Stimulated activated memory B cell treated with anti-CD40 and anti-IgM and Interleukin-4, amounts not matched to agents 10 μg/mL and 1 μg/mL and 100 μg/mL, for 72 hours (primary cell): Measurements from ENCODE around the gene GJC2.
"Not testable (repeated sequence)": the region's sequence is repeated elsewhere in the genome, so short reads cannot be mapped to it uniquely, and the experiment has no call there.

Experiments
- ATAC-seq: fragments of 150-1000 bp; cut with Tn5 transposase; 2 replicates; pipeline ENCODE4 v1.10.0; 2021
- H3K27ac Mint-ChIP-seq: one replicate; pipeline ENCODE4 v1.8.0; 2022; ENCODE audit warnings: mild to moderate bottlenecking, mixed read lengths
- H3K27me3 Mint-ChIP-seq: one replicate; pipeline ENCODE4 v1.8.0; 2022; ENCODE audit warnings: mixed read lengths
- H3K36me3 Mint-ChIP-seq: one replicate; pipeline ENCODE4 v1.8.0; 2022; ENCODE audit warnings: mixed read lengths
- H3K4me1 Mint-ChIP-seq: one replicate; pipeline ENCODE4 v1.8.0; 2022; ENCODE audit warnings: mixed read lengths
- H3K4me3 Mint-ChIP-seq: one replicate; pipeline ENCODE4 v1.8.0; 2022; ENCODE audit warnings: mild to moderate bottlenecking, moderate library complexity, mixed read lengths
- H3K9me3 Mint-ChIP-seq: one replicate; pipeline ENCODE4 v1.8.0; 2022; ENCODE audit warnings: mixed read lengths

GJC2 gene

DNA sequence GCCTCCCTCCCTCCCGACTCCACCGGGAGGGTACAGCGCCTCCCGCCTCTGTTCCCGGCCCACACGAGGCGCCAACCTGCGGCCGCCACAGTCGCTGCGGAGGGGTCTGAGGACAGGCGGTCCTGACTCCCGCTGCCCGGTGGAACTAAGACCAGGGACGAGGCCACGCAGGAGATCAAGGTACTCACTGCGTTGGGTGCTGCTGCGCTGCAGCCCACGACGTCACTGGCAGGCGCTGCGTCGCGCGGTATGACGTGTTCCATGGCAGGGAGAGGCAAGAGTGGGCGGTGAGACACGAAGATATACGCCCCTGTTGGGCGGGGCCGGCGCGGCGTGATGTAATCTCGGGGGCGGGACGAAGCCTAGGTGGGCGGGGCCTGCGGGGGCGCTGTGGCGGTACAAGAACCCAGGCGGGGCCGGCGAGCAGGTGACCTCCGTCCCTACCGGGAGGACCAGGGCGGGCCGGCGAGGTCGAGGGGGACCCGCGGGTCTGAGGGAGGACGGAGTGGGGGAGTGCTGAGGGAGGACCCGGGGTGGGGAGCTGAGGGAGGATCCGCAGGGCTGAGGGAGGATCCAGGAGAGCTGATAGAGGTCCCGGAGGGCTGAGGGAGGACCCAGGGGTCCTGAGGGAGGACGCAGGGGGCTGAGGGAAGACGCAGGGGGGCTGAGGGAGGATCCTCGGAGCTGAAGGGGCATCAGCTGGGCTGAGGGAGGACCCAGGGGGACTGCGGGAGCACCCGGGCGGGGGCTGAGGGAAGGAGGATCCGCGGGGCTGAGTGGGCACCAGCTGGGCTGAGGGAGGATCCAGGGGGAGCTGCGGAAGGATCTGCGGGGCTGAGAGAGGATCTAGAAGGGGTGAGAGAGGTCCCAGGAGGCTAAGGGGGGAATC is 40.4 kb upstream of the GJC2 start, which contains the start of gene MRPL55:
Gene MRPL55, minus strand, starts transcription at position 227 of the 889 bp plus-strand sequence. CDS start 1,039 bp downstream, outside the sequence.
- ATAC-seq, result peak; percentile 96
- Mint-ChIP-seq H3K36me3 (peaks cover 9% of the 10 kb centered on the region), H3K27ac (peak within 1 kb of the TSS; percentile 91), H3K4me3 (peak within 1 kb of the TSS; percentile 89), H3K4me1 (peaks cover 38% of the 10 kb centered on the region), H3K9me3 (no peaks in the 10 kb centered on the region), H3K27me3 (no peaks in the 10 kb centered on the region)

DNA sequence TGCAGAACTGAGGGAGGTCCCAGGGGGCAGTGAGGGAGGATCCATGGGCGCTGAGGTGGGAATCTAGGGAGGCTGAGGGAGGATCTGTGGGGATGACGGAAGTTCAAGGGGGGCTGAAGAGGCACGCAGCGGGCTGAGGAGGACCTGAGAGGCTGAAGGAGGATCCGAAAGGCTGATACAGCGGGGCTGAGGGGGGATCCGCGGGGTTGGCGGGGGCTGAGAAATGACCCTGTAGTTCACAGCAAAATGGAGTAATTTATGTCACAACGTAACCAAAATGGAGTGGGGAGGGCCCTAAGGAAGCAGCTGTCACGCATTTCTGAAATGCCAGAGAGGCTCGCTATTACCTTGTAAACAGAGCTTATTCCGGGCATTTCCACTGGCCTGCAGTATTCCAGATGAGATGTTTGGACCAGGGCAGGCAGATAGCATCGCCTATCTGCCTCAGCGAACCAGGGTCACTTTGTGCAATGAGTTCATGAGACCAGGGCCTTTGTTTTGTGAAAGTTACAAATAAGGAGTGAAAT is 39.7 kb upstream of the GJC2 start:
- Mint-ChIP-seq H3K9me3 (no peaks in the 10 kb centered on the region), H3K4me1 (peaks cover 31% of the 10 kb centered on the region), H3K27me3 (no peaks in the 10 kb centered on the region), H3K36me3 (peaks cover 9% of the 10 kb centered on the region), H3K27ac (peak overlapping the region; percentile 91), H3K4me3 (peak overlapping the region; percentile 89)
- ATAC-seq, result no peak

DNA sequence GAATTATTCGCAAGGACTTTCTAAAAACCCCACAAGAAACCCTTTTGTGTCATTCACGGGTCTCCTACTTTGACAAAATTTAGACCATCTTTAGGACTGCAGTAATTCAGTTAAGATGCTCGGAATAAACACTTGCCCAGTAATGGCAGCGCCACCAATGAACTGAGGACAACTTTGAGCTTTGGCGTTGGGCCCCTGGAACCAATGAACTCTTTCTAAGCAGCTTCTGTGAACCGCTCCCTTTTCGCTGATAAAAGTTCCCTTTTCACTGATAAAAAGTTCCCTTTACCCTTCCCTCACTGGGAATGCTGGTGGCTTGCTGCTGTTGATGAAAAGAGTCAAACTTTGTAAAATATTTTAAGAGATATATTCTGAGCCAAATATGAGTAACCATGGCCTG is 39.2 kb upstream of the GJC2 start:
- peaks cover 9% of the 10 kb centered on the region for H3K36me3 Mint-ChIP-seq
- ATAC-seq, result no peak
- peaks cover 29% of the 10 kb centered on the region for H3K4me1 Mint-ChIP-seq
- no peaks in the 10 kb centered on the region for H3K9me3 Mint-ChIP-seq
- no peaks in the 10 kb centered on the region for H3K27me3 Mint-ChIP-seq
- no peak overlapping the region for H3K27ac Mint-ChIP-seq
- no peak overlapping the region for H3K4me3 Mint-ChIP-seq

DNA sequence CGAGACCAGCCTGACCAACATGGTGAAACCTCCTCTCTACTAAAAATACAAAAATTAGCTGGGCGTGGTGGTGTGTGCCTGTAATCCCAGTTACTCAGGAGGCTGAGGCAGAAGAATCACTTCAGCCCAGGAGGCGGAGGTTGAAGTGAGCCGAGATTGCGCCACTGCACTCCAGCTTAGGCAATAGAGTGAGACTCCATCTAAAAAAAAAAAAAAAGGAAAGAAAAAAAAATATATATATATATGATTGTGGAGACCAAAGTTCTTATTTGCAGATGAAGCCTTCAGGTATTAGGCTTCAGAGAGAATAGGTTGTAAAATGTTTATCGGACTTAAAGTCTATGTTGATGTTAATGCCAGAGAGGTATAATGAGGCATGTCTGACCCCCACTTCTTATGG is 38.4 kb upstream of the GJC2 start:
- H3K4me3 Mint-ChIP-seq, result not testable (repeated sequence)

DNA sequence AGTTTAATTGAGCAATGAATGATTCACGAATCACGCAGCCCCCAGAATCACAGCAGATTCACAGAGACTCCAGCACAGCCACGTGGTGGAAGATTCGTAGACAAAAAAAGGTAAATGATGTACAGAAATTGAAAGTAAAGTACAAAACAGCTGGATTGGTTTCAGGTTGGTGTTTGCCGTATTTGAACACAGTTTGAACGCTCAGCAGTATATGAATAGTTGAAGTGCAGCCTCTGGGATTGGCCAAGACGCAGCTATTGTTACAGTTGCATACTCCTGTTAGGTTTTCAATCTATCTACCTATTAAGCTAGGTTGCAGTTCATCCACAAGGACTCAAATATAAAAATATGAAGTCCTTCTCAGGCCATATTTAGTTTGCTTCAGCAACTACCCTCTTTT is 37.6 kb upstream of the GJC2 start:
- Mint-ChIP-seq H3K27ac (no peak overlapping the region), H3K36me3 (peaks cover 3% of the 10 kb centered on the region), H3K4me1 (peaks cover 29% of the 10 kb centered on the region), H3K27me3 (no peaks in the 10 kb centered on the region), H3K4me3 (no peak overlapping the region), H3K9me3 (no peaks in the 10 kb centered on the region)
- no peak for ATAC-seq

More for the DNA sequence above, 38.4 kb upstream of the GJC2 start:
- not testable (repeated sequence) for H3K27ac Mint-ChIP-seq, ATAC-seq, H3K36me3 Mint-ChIP-seq, H3K9me3 Mint-ChIP-seq, H3K27me3 Mint-ChIP-seq
- peaks cover 29% of the 10 kb centered on the region for H3K4me1 Mint-ChIP-seq

DNA sequence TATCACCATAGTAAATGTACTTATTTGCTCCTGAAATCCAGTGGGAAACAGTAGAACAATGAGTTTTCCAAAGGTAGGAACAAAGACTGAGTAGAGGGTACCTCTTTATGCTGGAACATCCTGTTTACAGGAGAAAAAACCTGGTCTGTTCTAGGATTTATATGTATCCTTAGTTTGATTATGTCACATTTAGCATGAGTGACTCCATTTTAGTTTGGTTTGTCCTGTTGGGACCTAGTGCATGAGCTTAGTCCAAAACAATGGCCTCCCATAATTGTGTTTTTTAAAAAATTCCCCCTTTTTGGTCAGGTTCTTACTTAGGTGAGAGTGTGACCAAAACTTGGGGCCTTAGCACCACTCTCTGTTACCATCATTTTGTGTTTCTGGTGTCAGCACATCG is 37.1 kb upstream of the GJC2 start:
- Mint-ChIP-seq H3K9me3 (no peaks in the 10 kb centered on the region), H3K27me3 (no peaks in the 10 kb centered on the region), H3K36me3 (no peaks in the 10 kb centered on the region), H3K4me3 (no peak overlapping the region), H3K27ac (no peak overlapping the region), H3K4me1 (peaks cover 26% of the 10 kb centered on the region)
- no peak for ATAC-seq

- no peaks in the 10 kb centered on the region for H3K27me3 Mint-ChIP-seq
- H3K27ac Mint-ChIP-seq, result no peak overlapping the region
- no peak for ATAC-seq
- H3K36me3 Mint-ChIP-seq, result peaks cover 6% of the 10 kb centered on the region
- H3K4me3 Mint-ChIP-seq, result no peak overlapping the region
- H3K4me1 Mint-ChIP-seq, result peaks cover 4% of the 10 kb centered on the region
- peaks cover 4% of the 10 kb centered on the region for H3K9me3 Mint-ChIP-seq
These were observed 34.9 kb upstream of the GJC2 start for GRCh38 chr1:228114827-228115226.

DNA sequence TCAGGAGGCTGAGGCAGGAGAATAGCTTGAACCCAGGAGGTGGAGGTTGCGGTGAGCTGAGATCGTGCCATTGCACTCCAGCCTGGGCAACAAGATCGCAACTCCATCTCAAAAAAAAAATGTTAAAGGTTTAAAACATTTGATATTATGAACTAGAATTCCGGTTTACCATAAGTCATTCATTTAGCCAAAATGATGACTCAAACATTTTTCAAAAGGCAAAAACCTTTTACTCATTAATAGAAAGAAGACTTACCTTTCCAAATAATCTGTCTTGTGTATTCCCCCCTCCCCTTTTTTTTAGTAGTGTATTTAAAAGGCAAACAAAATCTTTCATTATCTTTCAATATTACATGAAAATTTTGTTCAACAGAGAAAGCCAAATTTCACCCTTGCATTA is 32.4 kb upstream of the GJC2 start:
- Mint-ChIP-seq H3K4me3 (no peak overlapping the region), H3K27ac (no peak overlapping the region), H3K36me3 (peaks cover 6% of the 10 kb centered on the region), H3K9me3 (peaks cover 4% of the 10 kb centered on the region), H3K27me3 (no peaks in the 10 kb centered on the region), H3K4me1 (peaks cover 7% of the 10 kb centered on the region)
- ATAC-seq, result no peak

DNA sequence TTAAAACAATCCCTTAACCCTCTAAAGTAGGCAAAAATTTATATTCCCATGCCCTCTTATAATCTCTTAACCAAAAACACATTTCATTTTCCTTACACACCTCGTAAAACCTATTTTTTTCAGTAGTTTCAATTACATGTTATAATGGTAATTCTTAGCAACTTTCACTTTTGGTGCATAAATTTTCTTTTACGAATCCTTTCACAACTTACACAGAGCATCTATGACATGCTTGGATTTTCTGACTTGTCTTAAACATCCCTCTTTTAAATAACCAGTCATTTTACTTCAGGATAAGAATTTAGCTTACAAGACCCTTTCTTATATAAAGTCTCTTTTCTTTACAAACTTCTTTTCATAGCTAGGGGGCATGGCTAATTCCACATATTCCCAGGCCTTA is 31.7 kb upstream of the GJC2 start:
- no peaks in the 10 kb centered on the region for H3K27me3 Mint-ChIP-seq

GRCh38 chr1:228120351-228120750 is 29.4 kb upstream of the GJC2 start:
- Mint-ChIP-seq H3K27me3 (no peaks in the 10 kb centered on the region), H3K27ac (peak overlapping the region; percentile 24), H3K4me3 (no peak overlapping the region), H3K4me1 (peaks cover 7% of the 10 kb centered on the region), H3K9me3 (peaks cover 4% of the 10 kb centered on the region), H3K36me3 (peaks cover 6% of the 10 kb centered on the region)
- no peak for ATAC-seq

More for the DNA sequence above, 31.7 kb upstream of the GJC2 start:
- no peak overlapping the region for H3K4me3 Mint-ChIP-seq
- ATAC-seq, result no peak
- peaks cover 4% of the 10 kb centered on the region for H3K9me3 Mint-ChIP-seq
- H3K27ac Mint-ChIP-seq, result no peak overlapping the region
- peaks cover 6% of the 10 kb centered on the region for H3K36me3 Mint-ChIP-seq
- H3K4me1 Mint-ChIP-seq, result peaks cover 7% of the 10 kb centered on the region

- H3K27ac Mint-ChIP-seq, result peak overlapping the region; percentile 24
- H3K4me3 Mint-ChIP-seq, result no peak overlapping the region
- peak; percentile 43 for ATAC-seq
- H3K9me3 Mint-ChIP-seq, result peaks cover 4% of the 10 kb centered on the region
- peaks cover 7% of the 10 kb centered on the region for H3K4me1 Mint-ChIP-seq
- no peaks in the 10 kb centered on the region for H3K27me3 Mint-ChIP-seq
- peaks cover 6% of the 10 kb centered on the region for H3K36me3 Mint-ChIP-seq
These were observed 28.8 kb upstream of the GJC2 start for GRCh38 chr1:228120857-228121489.

DNA sequence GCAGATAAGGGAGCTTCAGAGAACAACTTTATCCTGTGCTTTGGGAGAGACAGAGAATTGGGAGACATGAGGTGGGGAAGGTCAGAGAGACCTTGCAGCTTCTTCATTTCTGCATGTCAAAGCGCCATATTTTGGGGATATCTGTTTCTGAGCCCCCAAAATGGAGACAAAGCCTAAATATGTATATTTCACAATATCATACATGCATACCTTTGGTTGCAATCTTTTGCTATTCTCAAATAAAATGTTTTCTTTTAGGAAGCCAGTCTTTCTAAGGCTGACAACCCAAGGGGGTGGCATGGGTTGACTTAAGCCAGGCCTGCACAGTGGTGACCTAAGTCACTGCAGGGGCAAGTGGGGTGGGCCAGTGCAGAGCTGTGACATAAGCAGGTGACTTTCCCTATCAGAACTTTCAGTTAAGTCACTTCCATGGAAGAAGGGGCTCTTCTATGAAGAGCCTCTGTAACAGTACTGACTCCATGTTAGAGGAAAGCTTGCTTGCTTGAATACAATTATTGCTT is 26.7 kb upstream of the GJC2 start:
- no peak overlapping the region for H3K27ac Mint-ChIP-seq
- H3K9me3 Mint-ChIP-seq, result peaks cover 2% of the 10 kb centered on the region
- H3K27me3 Mint-ChIP-seq, result no peaks in the 10 kb centered on the region
- no peak overlapping the region for H3K4me3 Mint-ChIP-seq
- peaks cover 7% of the 10 kb centered on the region for H3K4me1 Mint-ChIP-seq
- peaks cover 3% of the 10 kb centered on the region for H3K36me3 Mint-ChIP-seq
- ATAC-seq, result no peak

DNA sequence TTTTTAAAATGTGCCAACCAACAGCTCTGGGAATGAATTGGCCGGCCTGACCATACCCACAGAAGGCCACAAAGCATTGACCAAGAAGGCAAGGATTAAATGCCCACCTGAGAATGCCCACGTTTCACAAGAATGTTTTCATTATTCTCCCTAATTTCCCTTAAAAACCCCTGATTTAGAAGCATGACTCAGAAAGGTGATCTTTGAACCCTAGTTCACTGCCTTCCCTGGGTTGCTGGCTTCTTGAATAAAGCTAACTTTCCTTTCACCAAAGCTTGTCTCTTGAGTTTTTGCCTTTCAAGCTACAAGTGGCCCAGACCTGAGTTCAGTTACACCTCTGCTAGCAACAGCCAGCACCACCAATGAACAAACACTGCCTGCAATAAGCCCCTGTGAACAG is 26.2 kb upstream of the GJC2 start:
- Mint-ChIP-seq H3K4me3 (no peak overlapping the region), H3K4me1 (peaks cover 7% of the 10 kb centered on the region), H3K27ac (no peak overlapping the region), H3K27me3 (no peaks in the 10 kb centered on the region), H3K36me3 (no peaks in the 10 kb centered on the region), H3K9me3 (no peaks in the 10 kb centered on the region)
- ATAC-seq, result no peak

GRCh38 chr1:228125185-228125584 is 24.5 kb upstream of the GJC2 start:
- no peak for ATAC-seq
- H3K27ac Mint-ChIP-seq, result no peak overlapping the region
- H3K4me1 Mint-ChIP-seq, result peaks cover 7% of the 10 kb centered on the region
- H3K36me3 Mint-ChIP-seq, result no peaks in the 10 kb centered on the region
- no peak overlapping the region for H3K4me3 Mint-ChIP-seq
- no peaks in the 10 kb centered on the region for H3K9me3 Mint-ChIP-seq
- no peaks in the 10 kb centered on the region for H3K27me3 Mint-ChIP-seq

DNA sequence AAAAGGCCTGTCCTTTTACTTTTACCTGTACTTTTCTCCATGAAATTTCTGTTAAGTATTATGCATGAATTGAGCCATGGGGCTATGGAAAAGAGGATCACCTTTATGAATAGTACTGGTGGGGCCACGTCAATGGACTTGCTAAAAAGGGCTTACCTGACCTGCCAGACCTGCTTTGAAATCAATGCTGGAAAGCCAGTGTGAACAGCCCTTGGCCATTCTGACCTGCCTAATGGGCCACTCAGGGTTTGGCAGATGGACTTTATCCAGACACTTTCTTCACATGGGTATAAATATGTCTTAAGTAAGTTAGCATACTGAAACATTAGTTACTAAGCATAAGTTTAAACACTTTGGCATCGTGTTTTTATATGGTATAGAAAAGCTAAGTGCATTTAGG is 18.0 kb upstream of the GJC2 start:
- Mint-ChIP-seq H3K4me3 (no peak overlapping the region), H3K9me3 (no peaks in the 10 kb centered on the region), H3K27me3 (peaks cover 8% of the 10 kb centered on the region), H3K27ac (no peak overlapping the region), H3K4me1 (peaks cover 9% of the 10 kb centered on the region), H3K36me3 (no peaks in the 10 kb centered on the region)
- ATAC-seq, result no peak
